Astrocyte of the spinal cord (primary cell): ENCODE results near the gene RHCG.

Experiments used
- DNase-seq: peaks from one replicate; pipeline ENCODE4 v3.0.0; 2011; ENCODE audit warnings: low read depth, low spot score
- H3K4me3 ChIP-seq: 2 replicates; pipeline ENCODE4 v1.5.1; 2011; ENCODE audit warnings: low read depth, mild to moderate bottlenecking, low read length, moderate library complexity
- CTCF ChIP-seq: IDR thresholded peaks from 2 replicates; pipeline ENCODE4 v1.5.1; 2012; ENCODE audit warnings: low read depth, mild to moderate bottlenecking, low read length, inconsistent platforms
- in situ Hi-C: cut with HindIII; loops from 2 replicates; pipeline ENCODE4 v1.10.0; 2017; ENCODE audit warnings: low sequenced_read_pairs

RHCG gene

GRCh38 chr15:89498574-89498906 lies 2.2 kb upstream of the RHCG start:
- TF ChIP-seq CTCF, result no peak
- in situ Hi-C loops, result no loop called here
- H3K4me3 ChIP-seq, result no peak overlapping the region
- DNase-seq, result no peak

GRCh38 chr15:89497231-89497630 lies 848 bp upstream of the RHCG start:
- DNase-seq, result no peak
- in situ Hi-C loops, result no loop called here
- TF ChIP-seq CTCF, result no peak
- H3K4me3 ChIP-seq, result no peak overlapping the region

- no peak overlapping the region for H3K4me3 ChIP-seq
- TF ChIP-seq CTCF, result no peak
- in situ Hi-C loops, result no loop called here
- DNase-seq, result no peak
These were observed 691 bp downstream of the RHCG start for GRCh38 chr15:89495638-89496145.

- H3K4me3 ChIP-seq, result no peak overlapping the region
- DNase-seq, result no peak
- in situ Hi-C loops, result no loop called here
- TF ChIP-seq CTCF, result peak; percentile 38
These were observed 1.3 kb downstream of the RHCG start for GRCh38 chr15:89494941-89495637.

GRCh38 chr15:89494031-89494430 lies 2.4 kb downstream of the RHCG start:
- DNase-seq, result no peak
- in situ Hi-C loops, result no loop called here
- no peak overlapping the region for H3K4me3 ChIP-seq
- TF ChIP-seq CTCF, result no peak

GRCh38 chr15:89492934-89493631 lies 3.3 kb downstream of the RHCG start:
- TF ChIP-seq CTCF, result no peak
- DNase-seq, result no peak
- no peak overlapping the region for H3K4me3 ChIP-seq
- in situ Hi-C loops, result no loop called here
